ENCODE data around the gene MAMDC4. TPM values are rescaled to one million over a fixed set of nuclear protein-coding genes. Genes with fewer than 3 reads are reported as not detected.

MAMDC4 gene
- total and polyA plus RNA-seq, 2 of the 13 experiments (the other 11 are each of a cell fraction or from before 2014, with no cell fraction given), result 6.0 to 6.8 TPM

DNA sequence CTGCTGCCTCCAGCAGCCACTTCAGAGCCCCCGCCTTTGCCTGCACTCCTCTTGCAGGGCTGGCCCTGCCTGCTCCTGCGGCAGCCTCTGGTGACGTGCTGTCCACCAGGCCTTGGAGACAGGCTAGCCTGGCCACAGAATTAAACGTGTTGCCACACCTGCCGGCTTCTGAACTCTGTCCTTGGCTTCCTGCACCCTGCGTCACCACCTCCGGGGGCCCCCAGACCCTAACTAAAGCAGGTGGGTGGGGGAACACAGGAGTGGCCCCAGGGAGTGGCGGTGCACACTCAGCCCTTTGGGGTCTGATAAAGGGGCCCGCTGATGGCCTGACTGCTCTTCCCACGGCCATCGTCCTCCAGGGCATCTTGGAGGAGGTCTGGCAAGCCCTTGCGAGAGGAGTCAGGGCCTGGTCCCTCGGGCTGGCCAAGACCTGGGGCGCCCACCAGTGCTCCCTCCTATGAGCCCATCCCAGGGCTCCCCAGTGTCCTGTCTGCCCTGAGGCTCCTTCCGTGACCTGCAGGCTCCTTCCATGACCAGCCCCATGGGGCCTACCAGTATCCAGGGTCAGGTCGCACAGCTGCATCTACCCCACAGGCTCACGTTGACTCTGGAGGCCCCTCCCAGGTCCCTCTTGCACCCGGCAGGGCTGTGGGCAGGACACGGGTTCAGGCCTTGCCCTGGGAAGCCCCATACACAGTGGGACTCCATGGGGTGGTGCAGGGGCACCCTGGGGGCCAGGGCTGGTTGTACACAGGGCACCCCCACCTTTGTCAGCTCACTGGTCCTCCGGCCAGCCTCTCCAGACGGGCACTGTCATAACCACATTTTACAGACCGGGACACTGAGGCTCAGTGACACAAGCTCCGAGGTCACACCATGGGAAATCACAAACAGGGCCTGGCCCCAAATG, 1.0 kb upstream of the MAMDC4 start (continued):
- no peak for TF ChIP-seq HDAC1 (CRISPR knock-in tag; IDR thresholded peaks at IDR 0.05)
- TF ChIP-seq ZNF317 (CRISPR knock-in tag; IDR thresholded peaks at IDR 0.05), result no peak
- TF ChIP-seq ZNF263 (CRISPR knock-in tag; IDR thresholded peaks at IDR 0.05), result no peak
- no peak for TF ChIP-seq TBL1XR1 (IDR thresholded peaks at IDR 0.05; ENCODE audit: borderline replicate concordance, low read length, partially characterized antibody)
- TF ChIP-seq ESRRA (CRISPR knock-in tag; IDR thresholded peaks at IDR 0.05; ENCODE audit: low read depth), result no peak
- no peak for TF ChIP-seq LBX2 (CRISPR knock-in tag; IDR thresholded peaks at IDR 0.05; ENCODE audit: borderline replicate concordance)
- no peak for TF ChIP-seq ZNF431 (CRISPR knock-in tag; IDR thresholded peaks at IDR 0.05; ENCODE audit: borderline replicate concordance, low read depth)
- no peak for TF ChIP-seq ZNF766 (CRISPR knock-in tag; IDR thresholded peaks at IDR 0.05; ENCODE audit: borderline replicate concordance)
- peak; percentile 46; the same call in 1 of the 2 replicates for TF ChIP-seq POLR2AphosphoS5 (IDR thresholded peaks at IDR 0.05; ENCODE audit: low read depth, low read length)
- TF ChIP-seq TBX2 (CRISPR knock-in tag; IDR thresholded peaks at IDR 0.05; ENCODE audit: borderline replicate concordance), result 0 out of 2 replicates have a peak, but pooled peaks have one; percentile 25
- TF ChIP-seq ZNF598 (CRISPR knock-in tag; IDR thresholded peaks at IDR 0.05; ENCODE audit: borderline replicate concordance), result 0 out of 2 replicates have a peak, but pooled peaks have one; percentile 36
- 0 out of 2 replicates have a peak, but pooled peaks have one; percentile 16 for TF ChIP-seq FOXC1 (CRISPR knock-in tag; IDR thresholded peaks at IDR 0.05; ENCODE audit: borderline replicate concordance)
- TF ChIP-seq AGO2 (optimal IDR thresholded peaks at IDR 0.05; ENCODE audit: low read depth, low read length), result peak; percentile 77
- TF ChIP-seq ARID5B (CRISPR knock-in tag; IDR thresholded peaks at IDR 0.05), result no peak
- TF ChIP-seq BRD4 (CRISPR knock-in tag; IDR thresholded peaks at IDR 0.05), result no peak
- no peak for TF ChIP-seq USF2 (IDR thresholded peaks at IDR 0.05; ENCODE audit: low read depth, low read length)
- TF ChIP-seq USF2 (CRISPR knock-in tag; IDR thresholded peaks at IDR 0.05; ENCODE audit: borderline replicate concordance), result no peak
- TF ChIP-seq ZNF20 (CRISPR knock-in tag; IDR thresholded peaks at IDR 0.05), result no peak
- no peak for TF ChIP-seq ZNF34 (CRISPR knock-in tag; IDR thresholded peaks at IDR 0.05; ENCODE audit: borderline replicate concordance)
- no peak for TF ChIP-seq SMARCC2 (IDR thresholded peaks at IDR 0.05)
- peak; percentile 31 for TF ChIP-seq SRSF1 (optimal IDR thresholded peaks at IDR 0.05; ENCODE audit: low read depth, low read length)
- no peak for TF ChIP-seq TCF7L2 (IDR thresholded peaks at IDR 0.05; ENCODE audit: low read depth, low read length)
- no peak for TF ChIP-seq CHD4 (IDR thresholded peaks at IDR 0.05; ENCODE audit: borderline replicate concordance, low read length)
- 0 out of 2 replicates have a peak, but pooled peaks have one; percentile 19 for TF ChIP-seq SP4 (CRISPR knock-in tag; IDR thresholded peaks at IDR 0.05)
